PC-9 (cell line): ENCODE measurements around the gene EHMT1. TPM values are rescaled to one million over a fixed set of nuclear protein-coding genes. Genes with fewer than 3 reads are reported as not detected.

Experiments
- BruUV-seq: library from RNA; stranded (reverse); fragments of 400-500 nt; replicated peaks from 2 replicates; lab custom pipeline; 2021; lab: Mats Ljungman, UMichigan
- CTCF ChIA-PET: fragments of 300-600 bp; sonication (Branson Sonifier 250); formaldehyde crosslinking; loops from one replicate; lab custom pipeline; 2022; ENCODE audit warnings: antibody characterized with exemption; lab: Charles Lee
- POLR2A ChIA-PET: fragments of 300-600 bp; sonication (Branson Sonifier 250); formaldehyde crosslinking; loops from one replicate; lab custom pipeline; 2022; ENCODE audit warnings: antibody characterized with exemption; ENCODE audit not compliant: unreplicated experiment; lab: Charles Lee
- DNase-seq, 2 experiments: peaks; one replicate each; pipeline versions ENCODE4 v3.0.0 to v3.0.0-alpha.2; 2015 to 2022; ENCODE audit warnings: mixed read lengths in 1 of 2
- H2AFZ ChIP-seq: fragments of 200-600 bp; sonication (generic); 2 replicates; pipeline ENCODE4 v1.8.1; 2017; ENCODE audit warnings: antibody characterized with exemption
- H3F3A ChIP-seq: fragments of 200-600 bp; sonication (generic); 2 replicates; pipeline ENCODE4 v1.8.1; 2017; ENCODE audit warnings: antibody characterized with exemption, mild to moderate bottlenecking, low read depth; ENCODE audit not compliant: insufficient read depth
- H3K27ac ChIP-seq: fragments of 200-600 bp; sonication (generic); 2 replicates; pipeline ENCODE4 v1.6.1; 2016; ENCODE audit warnings: mixed run types
- H3K27me3 ChIP-seq: fragments of 200-600 bp; sonication (generic); 2 replicates; pipeline ENCODE4 v1.6.1; 2016; ENCODE audit warnings: low read depth, mixed run types; ENCODE audit not compliant: insufficient read depth
- H3K36me3 ChIP-seq: fragments of 200-600 bp; sonication (generic); 2 replicates; pipeline ENCODE4 v1.6.1; 2016; ENCODE audit warnings: low read depth, mixed run types
- H3K4me1 ChIP-seq: fragments of 200-600 bp; sonication (generic); replicated peaks from 2 replicates; pipeline ENCODE4 v1.6.1; 2016; ENCODE audit warnings: mixed run types; ENCODE audit not compliant: insufficient read depth
- H3K4me2 ChIP-seq: fragments of 200-600 bp; sonication (generic); 2 replicates; pipeline ENCODE4 v1.6.1; 2017; ENCODE audit warnings: mixed run types
- H3K4me3 ChIP-seq: fragments of 200-600 bp; sonication (generic); 2 replicates; pipeline ENCODE4 v1.6.1; 2016; ENCODE audit warnings: mixed run types
- H3K79me2 ChIP-seq: fragments of 200-600 bp; sonication (generic); 2 replicates; pipeline ENCODE4 v1.6.1; 2017; ENCODE audit warnings: low read depth, mixed run types
- H3K9me2 ChIP-seq: fragments of 200-600 bp; sonication (generic); 2 replicates; pipeline ENCODE4 v1.8.1; 2017; ENCODE audit warnings: mild to moderate bottlenecking; ENCODE audit not compliant: insufficient read depth
- H3K9me3 ChIP-seq: fragments of 200-600 bp; sonication (generic); 2 replicates; pipeline ENCODE4 v1.8.1; 2016; ENCODE audit warnings: low read depth; ENCODE audit not compliant: insufficient read depth
- H4K20me1 ChIP-seq: fragments of 200-600 bp; sonication (generic); 2 replicates; pipeline ENCODE4 v1.8.1; 2017; ENCODE audit not compliant: insufficient read depth
- EZH2 ChIP-seq: fragments of 200-600 bp; sonication (generic); IDR thresholded peaks from 2 replicates; pipeline ENCODE4 v1.8.0; 2017; ENCODE audit warnings: antibody characterized with exemption, low read depth
- intact Hi-C: fragments of 100-400 bp; cut with micrococcal nuclease; formaldehyde crosslinking; loops from one replicate; pipeline ENCODE4 v1.10.0; 2022; ENCODE audit not compliant: unreplicated experiment
- total RNA-seq: library from RNA; stranded (reverse); gene quantifications from 2 replicates; pipeline ENCODE4 v1.2.3, GENCODE V29; 2021
- TF ChIP-seq, protein P1 (sequence below): fragments of 200-600 bp; sonication (generic); conservative IDR thresholded peaks from 2 replicates; pipeline ENCODE4 v1.6.1; 2017; ENCODE audit warnings: mixed run types, antibody characterized with exemption, mild to moderate bottlenecking, moderate library complexity

Gene EHMT1
- total RNA-seq, 1 experiment from 2014 or later, result 116 TPM

DNA sequence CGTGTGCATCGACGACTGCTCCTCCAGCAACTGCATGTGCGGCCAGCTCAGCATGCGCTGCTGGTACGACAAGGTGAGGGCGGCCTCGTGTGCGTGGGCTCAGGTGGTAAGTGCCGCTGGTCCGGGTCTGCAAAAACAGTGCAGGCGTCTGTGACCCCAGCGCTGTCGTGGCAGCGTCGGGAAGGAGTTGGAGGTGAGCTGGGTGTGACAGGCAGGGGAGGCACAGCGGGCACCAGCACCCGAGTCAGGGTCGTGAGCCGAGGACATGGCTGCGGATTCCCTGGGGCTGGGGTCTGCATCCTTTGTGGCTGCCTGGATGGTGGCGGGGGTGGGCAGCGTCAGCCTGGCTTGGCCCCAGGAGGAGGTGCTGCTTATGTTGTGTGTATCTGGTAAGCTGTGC lies 195.6 kb downstream of the EHMT1 start:
- Histone ChIP-seq H3K4me3 (no peak overlapping the region), H3K36me3 (no peaks in the 10 kb centered on the region), H3K79me2 (no peaks in the 10 kb centered on the region), H3K27ac (no peak overlapping the region), H3K4me2 (no peak overlapping the region), H4K20me1 (no peaks in the 10 kb centered on the region; the same call in 1 of the 2 replicates), H2AFZ (no peak overlapping the region), H3K9me2 (no peaks in the 10 kb centered on the region), H3K9me3 (no peaks in the 10 kb centered on the region), H3K27me3 (no peaks in the 10 kb centered on the region), H3F3A (no peaks in the 10 kb centered on the region), H3K4me1 (no peaks in the 10 kb centered on the region)
- ChIA-PET POLR2A (no interaction called here), CTCF (no interaction called here)
- intact Hi-C loops, result no loop called here
- no peak for TF ChIP-seq EZH2
- TF ChIP-seq, protein P1, sequence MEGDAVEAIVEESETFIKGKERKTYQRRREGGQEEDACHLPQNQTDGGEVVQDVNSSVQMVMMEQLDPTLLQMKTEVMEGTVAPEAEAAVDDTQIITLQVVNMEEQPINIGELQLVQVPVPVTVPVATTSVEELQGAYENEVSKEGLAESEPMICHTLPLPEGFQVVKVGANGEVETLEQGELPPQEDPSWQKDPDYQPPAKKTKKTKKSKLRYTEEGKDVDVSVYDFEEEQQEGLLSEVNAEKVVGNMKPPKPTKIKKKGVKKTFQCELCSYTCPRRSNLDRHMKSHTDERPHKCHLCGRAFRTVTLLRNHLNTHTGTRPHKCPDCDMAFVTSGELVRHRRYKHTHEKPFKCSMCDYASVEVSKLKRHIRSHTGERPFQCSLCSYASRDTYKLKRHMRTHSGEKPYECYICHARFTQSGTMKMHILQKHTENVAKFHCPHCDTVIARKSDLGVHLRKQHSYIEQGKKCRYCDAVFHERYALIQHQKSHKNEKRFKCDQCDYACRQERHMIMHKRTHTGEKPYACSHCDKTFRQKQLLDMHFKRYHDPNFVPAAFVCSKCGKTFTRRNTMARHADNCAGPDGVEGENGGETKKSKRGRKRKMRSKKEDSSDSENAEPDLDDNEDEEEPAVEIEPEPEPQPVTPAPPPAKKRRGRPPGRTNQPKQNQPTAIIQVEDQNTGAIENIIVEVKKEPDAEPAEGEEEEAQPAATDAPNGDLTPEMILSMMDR, result no peak
- BruUV-seq, result no TSS peak
- no peak for DNase-seq

DNA sequence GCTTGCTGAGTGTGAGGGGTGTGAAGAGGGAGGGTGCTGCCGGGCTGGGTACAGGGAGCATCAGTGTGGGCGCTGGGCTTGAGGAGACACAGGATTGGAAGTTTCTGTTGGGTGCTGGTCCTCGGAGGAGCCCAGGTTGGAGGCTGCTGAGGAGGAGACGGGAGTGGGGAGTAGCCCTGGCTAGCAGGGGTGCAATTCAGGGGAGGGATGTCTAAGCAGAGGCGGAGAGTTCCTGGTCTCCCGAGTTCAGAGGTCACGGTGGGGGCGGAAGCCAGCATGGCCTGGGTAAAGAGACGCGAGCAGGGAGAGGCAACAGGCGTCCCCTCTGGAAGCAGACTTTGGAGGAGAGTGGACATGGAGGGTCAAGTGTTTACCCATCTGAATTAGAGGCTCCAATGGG lies 196.0 kb downstream of the EHMT1 start:
- no peaks in the 10 kb centered on the region for H3K9me2 ChIP-seq
- no peak overlapping the region for H2AFZ ChIP-seq
- CTCF ChIA-PET, result no interaction called here
- H3F3A ChIP-seq, result no peaks in the 10 kb centered on the region
- no peaks in the 10 kb centered on the region for H3K79me2 ChIP-seq
- no peak for DNase-seq
- no peak overlapping the region for H3K27ac ChIP-seq
- POLR2A ChIA-PET, result no interaction called here
- H3K4me1 ChIP-seq, result no peaks in the 10 kb centered on the region
- intact Hi-C loops, result no loop called here
- TF ChIP-seq, protein P1, result no peak
- no peak for TF ChIP-seq EZH2
- no peak overlapping the region for H3K4me3 ChIP-seq
- no peaks in the 10 kb centered on the region; the same call in 1 of the 2 replicates for H4K20me1 ChIP-seq
- no peaks in the 10 kb centered on the region for H3K9me3 ChIP-seq
- H3K4me2 ChIP-seq, result no peak overlapping the region
- no peaks in the 10 kb centered on the region for H3K36me3 ChIP-seq
- H3K27me3 ChIP-seq, result no peaks in the 10 kb centered on the region
- BruUV-seq, result no TSS peak

DNA sequence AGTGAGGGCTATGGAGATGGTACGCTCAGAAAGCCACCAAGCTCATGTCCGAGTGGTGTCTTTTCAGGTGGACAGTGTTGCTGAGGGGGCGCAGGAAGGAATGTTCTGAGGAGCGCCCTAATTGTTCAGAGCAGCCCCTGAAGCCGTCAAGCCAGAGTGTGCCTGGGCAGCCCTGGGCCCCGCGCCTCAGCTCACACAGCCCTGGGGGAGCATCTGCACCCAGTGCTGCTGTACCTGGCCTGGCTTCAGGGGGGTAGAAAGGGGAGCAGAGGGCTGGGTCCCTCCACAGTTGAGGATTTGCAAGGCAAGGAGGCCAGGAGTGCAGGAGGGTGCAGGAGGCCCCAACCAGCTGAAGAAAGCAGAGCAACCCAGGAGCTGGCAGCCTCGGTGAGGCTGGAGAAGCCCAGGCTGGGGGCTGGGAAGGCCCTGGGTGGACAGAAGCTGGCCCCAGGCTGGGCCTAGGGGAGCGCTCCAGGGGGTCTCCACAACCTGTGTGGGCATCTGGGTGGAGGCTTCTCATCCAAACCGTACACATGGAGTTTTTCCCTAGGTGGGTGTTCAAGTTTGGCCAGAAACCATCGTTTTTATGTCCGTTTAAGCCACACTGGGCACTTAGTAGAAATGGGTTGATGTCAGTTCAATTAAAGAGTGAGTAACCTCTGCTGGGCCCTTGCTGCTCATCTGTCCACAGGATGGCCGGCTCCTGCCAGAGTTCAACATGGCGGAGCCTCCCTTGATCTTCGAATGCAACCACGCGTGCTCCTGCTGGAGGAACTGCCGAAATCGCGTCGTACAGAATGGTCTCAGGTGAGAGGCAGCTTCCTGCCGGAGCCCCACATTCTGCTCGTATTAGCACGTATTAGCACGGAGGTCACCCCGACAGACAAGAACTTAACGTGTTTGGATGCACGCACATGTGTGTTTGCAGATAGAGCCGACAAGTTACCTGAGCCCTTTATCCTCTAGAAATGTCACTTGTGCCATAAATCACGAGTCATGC lies 196.8 kb downstream of the EHMT1 start:
- H3K4me1 ChIP-seq, result no peaks in the 10 kb centered on the region
- CTCF ChIA-PET, result no interaction called here
- no peaks in the 10 kb centered on the region for H3K9me3 ChIP-seq
- no peaks in the 10 kb centered on the region; the same call in 1 of the 2 replicates for H4K20me1 ChIP-seq
- H3K27me3 ChIP-seq, result no peaks in the 10 kb centered on the region
- H3K4me2 ChIP-seq, result no peak overlapping the region
- H3F3A ChIP-seq, result no peaks in the 10 kb centered on the region
- no peak for TF ChIP-seq EZH2
- TF ChIP-seq, protein P1, result no peak
- H3K27ac ChIP-seq, result no peak overlapping the region
- H3K9me2 ChIP-seq, result no peaks in the 10 kb centered on the region
- H3K36me3 ChIP-seq, result no peaks in the 10 kb centered on the region
- no TSS peak for BruUV-seq
- DNase-seq, result no peak
- no peaks in the 10 kb centered on the region for H3K79me2 ChIP-seq
- intact Hi-C loops, result no loop called here
- no peak overlapping the region for H3K4me3 ChIP-seq
- no peak overlapping the region for H2AFZ ChIP-seq
- POLR2A ChIA-PET, result no interaction called here
